ENCODE data around the gene ZNF264. TPM values are rescaled to one million over a fixed set of nuclear protein-coding genes. Genes with fewer than 3 reads are reported as not detected.
A peak's percentile ranks its signal among the peaks of the same experiment; 100 is the strongest.

The ZNF264 gene
- total and polyA plus RNA-seq, 2 of the 8 experiments (the other 6 are each of a cell fraction or from before 2014, with no cell fraction given): 3.6 to 20.0 TPM

GRCh38 chr19:57190301-57190700 is 999 bp upstream of the ZNF264 start:
- Histone ChIP-seq H3K79me2 (ENCODE audit: control insufficient read depth in 1 of 2, insufficient read depth in 2 of 2, low read length in 2 of 2) (peaks cover 16 to 20% of the 10 kb centered on the region in 2 experiments; a peak in 3 of 4 replicates), H2BK12ac (ENCODE audit: low read depth, low read length) (no peak overlapping the region), H2BK15ac (ENCODE audit: low read length) (no peak overlapping the region), H3K23ac (ENCODE audit: insufficient read length) (no peak overlapping the region), H3K4me2 (ENCODE audit: insufficient read depth in 1 of 2, low read depth in 2 of 2, low read length in 2 of 2) (peak overlapping the region in 1 of 2 experiments; percentile 97; a peak in 1 of 4 replicates), H3K4me1 (replicated peaks in 1 of 4; ENCODE audit: control insufficient read depth in 3 of 4, insufficient read depth in 4 of 4, low read length in 3 of 4) (peaks cover 0 to 6% (median 0%) of the 10 kb centered on the region in 4 experiments; a peak in 2 of 7 replicates), H3K4ac (replicated peaks; ENCODE audit: insufficient read length, low read depth, low read length) (no peak overlapping the region), H2AFZ (ENCODE audit: low read length) (no peak overlapping the region), H3K56ac (replicated peaks; ENCODE audit: insufficient read length, low read depth, low read length) (no peak overlapping the region), H3K27ac (ENCODE audit: low read depth, low read length) (no peak overlapping the region), H3K27me3 (replicated peaks in 1 of 4; ENCODE audit: control insufficient read depth in 3 of 4, extremely low read depth in 1 of 4, insufficient read depth in 3 of 4, low read length in 3 of 4) (no peaks in the 10 kb centered on the region; a peak in 1 of 7 replicates), H3K14ac (ENCODE audit: insufficient read length) (no peak overlapping the region), H4K91ac (replicated peaks; ENCODE audit: insufficient read length, low read length) (no peak overlapping the region), H3K79me1 (ENCODE audit: low read depth, low read length) (peaks cover 11% of the 10 kb centered on the region), H4K20me1 (replicated peaks in 1 of 2; ENCODE audit: control insufficient read depth in 1 of 2, insufficient read depth in 2 of 2, low read length in 2 of 2) (peaks cover 0 to 8% of the 10 kb centered on the region in 2 experiments), H3K9me3 (ENCODE audit: insufficient read depth in 2 of 2, low read depth in 1 of 2, low read length in 1 of 2) (peaks cover 25 to 27% of the 10 kb centered on the region in 2 experiments), H2BK20ac (ENCODE audit: low read length) (no peak overlapping the region), H3K9ac (replicated peaks in 1 of 4; ENCODE audit: extremely low read depth in 1 of 4, low read depth in 3 of 4, low read length in 3 of 4) (no peak overlapping the region), H3K4me3 (ENCODE audit: extremely low read depth in 1 of 4, insufficient read depth in 2 of 4, low read depth in 3 of 4, low read length in 4 of 4) (peak overlapping the region in 2 of 4 experiments; percentile 91 to 99; a peak in 3 of 8 replicates), H2AK5ac (ENCODE audit: low read depth, low read length) (no peak overlapping the region), H4K8ac (ENCODE audit: extremely low read depth, insufficient read depth, low read length) (no peak overlapping the region), H4K5ac (ENCODE audit: insufficient read length, low read depth, low read length) (no peak overlapping the region), H2BK120ac (replicated peaks; ENCODE audit: low read depth, low read length) (no peak overlapping the region), H3K18ac (ENCODE audit: extremely low read depth, low read length) (no peak overlapping the region), H3K36me3 (ENCODE audit: control insufficient read depth in 2 of 4, insufficient read depth in 4 of 4, low read length in 3 of 4) (peaks cover 0 to 18% (median 9%) of the 10 kb centered on the region in 4 experiments; a peak in 5 of 8 replicates), H2BK5ac (ENCODE audit: low read depth, low read length) (no peak overlapping the region), H3K23me2 (ENCODE audit: low read depth, low read length) (peaks cover 11% of the 10 kb centered on the region)
- ChIA-PET CTCF (ENCODE audit: partially characterized antibody) (no interaction called here), POLR2A (ENCODE audit: partially characterized antibody) (interaction anchor here (0.6 to 2.0 kb wide), 4 partner anchors 19 to 153 kb away, joined by 3 to 12 read pairs (median 4); partner anchors contain the start of gene ZNF805)
- FAIRE-seq (no peak), DNase-seq (ENCODE audit: low read depth in 1 of 2, low spot score in 2 of 2) (no peak)
- WGBS, 2 experiments (ENCODE audit: extremely low coverage in 1 of 2, insufficient coverage in 1 of 2, insufficient read length in 1 of 2, insufficient replicate concordance in 2 of 2, low coverage in 1 of 2, low lambda C conversion rate in 2 of 2, missing lambda C conversion rate in 1 of 2): 94% methylated on average over 3 of the region's 3 CpGs; no CpG with 5 or more reads in 1 of the 2 experiments
- TF ChIP-seq POLR2AphosphoS5 (IDR thresholded peaks at IDR 0.05; ENCODE audit: low read depth, low read length) (no peak), HDAC6 (IDR thresholded peaks at IDR 0.05; ENCODE audit: low read depth, low read length) (no peak), ATF3 (IDR thresholded peaks at IDR 0.05; ENCODE audit: insufficient read depth, low read depth, low read length) (no peak), POLR2A (IDR thresholded peaks at IDR 0.05; ENCODE audit: control extremely low read depth in 1 of 2, low read depth in 2 of 2, low read length in 2 of 2) (no peak), CTBP2 (IDR thresholded peaks at IDR 0.05; ENCODE audit: borderline replicate concordance, insufficient read depth, insufficient read length, low read length) (no peak), RNF2 (IDR thresholded peaks at IDR 0.05; ENCODE audit: borderline replicate concordance, low read depth, low read length, missing control alignments, poor library complexity, severe bottlenecking) (no peak), ZNF274 (IDR thresholded peaks at IDR 0.05; ENCODE audit: borderline replicate concordance, extremely low read depth, low read length) (no peak), NRF1 (IDR thresholded peaks at IDR 0.05; ENCODE audit: low read depth, low read length) (no peak), TCF12 (IDR thresholded peaks at IDR 0.05; ENCODE audit: low read depth, low read length) (no peak), CTCF (IDR thresholded peaks at IDR 0.05; ENCODE audit: control extremely low read depth in 1 of 3, insufficient read depth in 1 of 3, low read depth in 1 of 3, low read length in 3 of 3) (no peak)

Measured in H1 (cell line).